ENCODE measurements around the gene ZBTB20. TPM values are rescaled to one million over a fixed set of nuclear protein-coding genes. Genes with fewer than 3 reads are reported as not detected.

The ZBTB20 gene
- total and polyA plus RNA-seq, 2 of the 4 experiments (the other 2 are of a cell fraction) = 0.75 to 14.7 TPM

DNA sequence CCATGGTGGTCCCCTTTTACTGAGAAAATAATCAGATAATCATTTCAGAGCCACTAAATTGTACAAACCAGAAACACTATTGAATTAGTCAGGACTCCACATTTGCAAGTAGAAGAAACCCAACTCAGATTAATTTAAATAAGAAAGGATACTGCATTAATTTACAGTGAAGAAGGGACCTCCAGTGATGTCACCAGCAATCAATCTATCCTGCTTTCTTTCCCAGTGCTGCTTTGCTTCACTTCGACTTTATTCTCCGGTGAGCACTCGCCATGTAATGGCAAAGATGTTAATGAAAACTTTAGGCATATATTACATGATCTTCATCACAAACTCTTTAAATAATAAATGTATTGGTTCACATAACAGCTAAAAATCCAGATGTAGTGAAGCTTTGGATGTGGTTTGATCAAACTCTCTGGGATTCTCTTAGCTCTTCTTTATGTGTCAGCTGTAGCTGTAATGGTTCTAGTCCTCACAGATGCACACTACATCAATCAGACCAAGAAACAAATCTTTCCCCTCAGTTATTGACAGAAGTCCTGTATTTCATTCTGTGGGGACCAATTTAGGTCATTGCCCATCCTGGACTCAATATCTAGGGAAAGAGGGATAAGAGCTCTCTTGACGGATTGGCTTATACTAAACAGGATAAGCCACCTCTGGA lies 14.2 kb upstream of the ZBTB20 start:
- DNase-seq (no peak), ATAC-seq (ENCODE audit: low read depth) (no peak)
- no peaks in the 10 kb centered on the region for H3K79me1 ChIP-seq (ENCODE audit: low read depth in 1 of 2, low read length in 2 of 2)
- no peaks in the 10 kb centered on the region for H3K9me1 ChIP-seq (ENCODE audit: insufficient read depth, low read length)
- ChIA-PET CTCF (no interaction called here), POLR2A (ENCODE audit: unreplicated experiment) (no interaction called here)
- no CpG with 5 or more reads among the region's 4 CpGs for WGBS, 2 experiments (ENCODE audit: extremely low coverage in 2 of 2, insufficient read length in 1 of 2)
- H3K4me3 ChIP-seq (ENCODE audit: insufficient read depth, low read depth, low read length) = no peak overlapping the region
- intact Hi-C loops (cut with micrococcal nuclease) (no loop called here), in situ Hi-C loops (cut with MboI; ENCODE audit: low sequenced_read_pairs) (loop anchor here (10.0 kb wide), 1 partner anchor 326 kb away; no protein-coding TSS in a partner anchor), dilution Hi-C loops (cut with HindIII; ENCODE audit: low sequenced_read_pairs, unreplicated experiment) (no loop called here)
- H3K36me3 ChIP-seq (ENCODE audit: control insufficient read depth, insufficient read depth, low read length) = no peaks in the 10 kb centered on the region
- H4K20me1 ChIP-seq (ENCODE audit: insufficient read depth, low read length) = no peaks in the 10 kb centered on the region
- H3K4me1 ChIP-seq (ENCODE audit: control insufficient read depth, insufficient read depth, low read length) = no peaks in the 10 kb centered on the region; the same call in 1 of the 2 replicates
- peaks cover 4% of the 10 kb centered on the region; the same call in 1 of the 2 replicates for H3K9me3 ChIP-seq (ENCODE audit: control insufficient read depth, insufficient read depth, low read length)
- H2AK9ac ChIP-seq (replicated peaks; ENCODE audit: low read depth, low read length, poor library complexity) = no peak overlapping the region
- no peak overlapping the region for H3K27ac ChIP-seq (ENCODE audit: insufficient read depth, low read length)
- H3K23ac ChIP-seq (ENCODE audit: low read depth, low read length) = no peak overlapping the region
- no peak overlapping the region for H4K8ac ChIP-seq (ENCODE audit: low read depth in 2 of 2, low read length in 2 of 2)
- H3K18ac ChIP-seq (ENCODE audit: low read depth, low read length) = no peak overlapping the region
- no peak overlapping the region for H2BK5ac ChIP-seq (ENCODE audit: low read depth, low read length, poor library complexity, severe bottlenecking)
- H2BK20ac ChIP-seq (ENCODE audit: low read depth, low read length) = no peak overlapping the region
- H2BK15ac ChIP-seq (ENCODE audit: low read depth, low read length) = no peak overlapping the region
- no peak overlapping the region for H3K9ac ChIP-seq (ENCODE audit: low read depth, low read length)
- H2BK120ac ChIP-seq (ENCODE audit: low read depth, low read length) = no peak overlapping the region
- no peak overlapping the region for H3K4ac ChIP-seq (ENCODE audit: low read depth, low read length)
- no peaks in the 10 kb centered on the region for H3K27me3 ChIP-seq (ENCODE audit: control insufficient read depth, insufficient read depth, low read length)
- no peak overlapping the region for H2AK5ac ChIP-seq (ENCODE audit: low read depth, low read length)
- H3K4me2 ChIP-seq (ENCODE audit: low read depth, low read length) = no peak overlapping the region
- TF ChIP-seq NFE2L2 (IDR thresholded peaks at IDR 0.05; ENCODE audit: low read depth, low read length) (no peak), SMC3 (IDR thresholded peaks at IDR 0.05; ENCODE audit: low read depth, low read length) (no peak), FOS (IDR thresholded peaks at IDR 0.05; ENCODE audit: low read depth, low read length) (no peak), CHD1 (IDR thresholded peaks at IDR 0.05; ENCODE audit: low read depth, low read length) (no peak), MXI1 (IDR thresholded peaks at IDR 0.05; ENCODE audit: borderline replicate concordance, low read depth, low read length) (no peak)
- TF ChIP-seq, protein P1, sequence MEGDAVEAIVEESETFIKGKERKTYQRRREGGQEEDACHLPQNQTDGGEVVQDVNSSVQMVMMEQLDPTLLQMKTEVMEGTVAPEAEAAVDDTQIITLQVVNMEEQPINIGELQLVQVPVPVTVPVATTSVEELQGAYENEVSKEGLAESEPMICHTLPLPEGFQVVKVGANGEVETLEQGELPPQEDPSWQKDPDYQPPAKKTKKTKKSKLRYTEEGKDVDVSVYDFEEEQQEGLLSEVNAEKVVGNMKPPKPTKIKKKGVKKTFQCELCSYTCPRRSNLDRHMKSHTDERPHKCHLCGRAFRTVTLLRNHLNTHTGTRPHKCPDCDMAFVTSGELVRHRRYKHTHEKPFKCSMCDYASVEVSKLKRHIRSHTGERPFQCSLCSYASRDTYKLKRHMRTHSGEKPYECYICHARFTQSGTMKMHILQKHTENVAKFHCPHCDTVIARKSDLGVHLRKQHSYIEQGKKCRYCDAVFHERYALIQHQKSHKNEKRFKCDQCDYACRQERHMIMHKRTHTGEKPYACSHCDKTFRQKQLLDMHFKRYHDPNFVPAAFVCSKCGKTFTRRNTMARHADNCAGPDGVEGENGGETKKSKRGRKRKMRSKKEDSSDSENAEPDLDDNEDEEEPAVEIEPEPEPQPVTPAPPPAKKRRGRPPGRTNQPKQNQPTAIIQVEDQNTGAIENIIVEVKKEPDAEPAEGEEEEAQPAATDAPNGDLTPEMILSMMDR (conservative IDR thresholded peaks at IDR 0.05; ENCODE audit: low read depth, low read length) = no peak
- no TSS peak for BruUV-seq (replicated peaks)
- no peak overlapping the region for H3K56ac ChIP-seq (ENCODE audit: extremely low read depth, insufficient read depth, low read length)
- H4K91ac ChIP-seq (ENCODE audit: insufficient read depth, low read depth, low read length) = no peak overlapping the region
- no peak overlapping the region for H2AFZ ChIP-seq (replicated peaks; ENCODE audit: low read length, poor library complexity)
- H3K14ac ChIP-seq (replicated peaks; ENCODE audit: low read depth, low read length) = no peak overlapping the region
- H4K5ac ChIP-seq (ENCODE audit: low read depth, low read length) = no peak overlapping the region

All from IMR-90 (cell line).